Measurements from ENCODE around the gene DEGS2.

DNA sequence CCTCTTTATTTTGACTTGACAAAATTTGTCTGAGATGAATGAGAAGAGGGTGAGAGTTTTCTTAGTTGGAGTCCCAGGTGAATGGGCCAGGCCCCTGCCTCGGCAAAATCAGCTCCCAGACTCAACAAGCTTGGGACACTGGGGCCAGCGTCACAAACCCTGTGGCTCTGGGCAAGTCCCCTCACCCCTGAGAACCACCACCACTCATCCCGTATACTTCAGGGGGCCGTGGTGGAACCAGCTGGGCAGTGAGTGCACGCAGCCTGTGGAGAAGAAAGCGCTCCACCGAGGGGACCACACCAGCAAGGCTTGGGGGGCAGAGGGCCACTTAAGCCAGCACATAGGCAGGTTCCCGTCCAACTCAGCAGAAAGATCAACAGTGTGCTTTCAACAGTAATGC lies 40.2 kb downstream of the DEGS2 start:
- TF ChIP-seq, protein P1, sequence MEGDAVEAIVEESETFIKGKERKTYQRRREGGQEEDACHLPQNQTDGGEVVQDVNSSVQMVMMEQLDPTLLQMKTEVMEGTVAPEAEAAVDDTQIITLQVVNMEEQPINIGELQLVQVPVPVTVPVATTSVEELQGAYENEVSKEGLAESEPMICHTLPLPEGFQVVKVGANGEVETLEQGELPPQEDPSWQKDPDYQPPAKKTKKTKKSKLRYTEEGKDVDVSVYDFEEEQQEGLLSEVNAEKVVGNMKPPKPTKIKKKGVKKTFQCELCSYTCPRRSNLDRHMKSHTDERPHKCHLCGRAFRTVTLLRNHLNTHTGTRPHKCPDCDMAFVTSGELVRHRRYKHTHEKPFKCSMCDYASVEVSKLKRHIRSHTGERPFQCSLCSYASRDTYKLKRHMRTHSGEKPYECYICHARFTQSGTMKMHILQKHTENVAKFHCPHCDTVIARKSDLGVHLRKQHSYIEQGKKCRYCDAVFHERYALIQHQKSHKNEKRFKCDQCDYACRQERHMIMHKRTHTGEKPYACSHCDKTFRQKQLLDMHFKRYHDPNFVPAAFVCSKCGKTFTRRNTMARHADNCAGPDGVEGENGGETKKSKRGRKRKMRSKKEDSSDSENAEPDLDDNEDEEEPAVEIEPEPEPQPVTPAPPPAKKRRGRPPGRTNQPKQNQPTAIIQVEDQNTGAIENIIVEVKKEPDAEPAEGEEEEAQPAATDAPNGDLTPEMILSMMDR (IDR thresholded peaks at IDR 0.05) = no peak
- TF ChIP-seq POLR2A (IDR thresholded peaks at IDR 0.05) = no peak
